Psoas muscle (tissue), 8 donors: Measurements from ENCODE around the gene C1orf174. TPM values are rescaled to one million over a fixed set of nuclear protein-coding genes. Genes with fewer than 3 reads are reported as not detected.

ENCODE experiments used
- ATAC-seq, 4 donors: fragments of 200-7000 bp; cut with Tn5 transposase; one replicate each; pipeline ENCODE4 v1.9.1; 2020; ENCODE audit warnings: moderate library complexity in 3 of 4, mild to moderate bottlenecking in 2 of 4
- DNase-seq, 2 donors: peaks; one replicate each; pipeline ENCODE4 v3.0.0-alpha.2; 2020
- H3K27ac ChIP-seq: fragments of 200-600 bp; one replicate; pipeline ENCODE4 v1.8.0; 2022
- H3K27me3 ChIP-seq, 3 donors: fragments of 200-600 bp in 1 of 3; one replicate each; pipeline versions ENCODE4 v1.6.1 to v1.8.0; 2013 to 2022; ENCODE audit warnings: low read length in 2 of 3, mild to moderate bottlenecking in 2 of 3, moderate library complexity in 1 of 3; ENCODE audit not compliant: insufficient read depth in 3 of 3
- H3K36me3 ChIP-seq, 2 donors: fragments of 200-600 bp in 1 of 2; one replicate each; pipeline versions ENCODE4 v1.6.1 to v1.8.0; 2013 to 2022; ENCODE audit warnings: low read depth in 1 of 2, mild to moderate bottlenecking in 1 of 2, moderate library complexity in 1 of 2; ENCODE audit not compliant: insufficient read depth in 1 of 2
- H3K4me1 ChIP-seq: fragments of 200-600 bp; one replicate; pipeline ENCODE4 v1.8.0; 2022
- H3K4me3 ChIP-seq: fragments of 200-600 bp; one replicate; pipeline ENCODE4 v1.8.0; 2022; ENCODE audit warnings: mild to moderate bottlenecking
- H3K9me3 ChIP-seq: fragments of 200-600 bp; one replicate; pipeline ENCODE4 v1.8.0; 2022
- CTCF ChIP-seq: fragments of 200-600 bp; IDR thresholded peaks from one replicate; pipeline ENCODE4 v1.8.0; 2022; ENCODE audit warnings: antibody characterized with exemption
- WGBS, 3 donors: extraction: QIAGEN DNeasy Blood & Tissue Kit; methylation state at CpG; one replicate each; pipeline versions ENCODE4 v1.1.6 to v1.1.7; 2013; 5-methylcytosine and 5-hydroxymethylcytosine counted together
- intact Hi-C, 2 donors: fragments of 100-400 bp; cut with DNase I; formaldehyde crosslinking; loops; one replicate each; pipeline versions ENCODE4 v1.11.0 to v1.14.2; 2022
- polyA plus RNA-seq, 3 donors: library from polyadenylated mRNA; stranded (reverse); fragments of 200-250 nt; gene quantifications; one replicate each; pipeline ENCODE4 v1.2.3, GENCODE V29; 2013
- total RNA-seq, 4 donors: library from RNA; stranded (reverse); fragmentation: NEBNext Ultra II Directional in 2 of 4; extraction: Animal tissue kit (Norgen Biotek cat#: 25700) in 2 of 4; gene quantifications; one replicate each; pipeline versions ENCODE4 v1.2.1 to v1.2.4, GENCODE V29; 2021 to 2023
- donor health status: healthy with polysubstance abuse.
- donor health status: DM: no; HTN: no; CAD: no; lungs with moderate emphysema.
- donor health status: Bipolar disorder and iron deficiency.
- donor health status: healthy.
- donor health status: DM: yes; HTN: yes; CAD: no.
- donor health status: DM: no; HTN: no; CAD: no.
- donor health status: DM: no; HTN: no; CAD: no.
- donor health status: DM: yes; HTN: yes; CAD: no.

The C1orf174 gene
- total and polyA plus RNA-seq, 7 donors, result 11.8 to 32.2 (median 14.6) TPM

- no peak for ATAC-seq
These were observed 14.8 kb upstream of the C1orf174 start for GRCh38 chr1:3914911-3915310.

DNA sequence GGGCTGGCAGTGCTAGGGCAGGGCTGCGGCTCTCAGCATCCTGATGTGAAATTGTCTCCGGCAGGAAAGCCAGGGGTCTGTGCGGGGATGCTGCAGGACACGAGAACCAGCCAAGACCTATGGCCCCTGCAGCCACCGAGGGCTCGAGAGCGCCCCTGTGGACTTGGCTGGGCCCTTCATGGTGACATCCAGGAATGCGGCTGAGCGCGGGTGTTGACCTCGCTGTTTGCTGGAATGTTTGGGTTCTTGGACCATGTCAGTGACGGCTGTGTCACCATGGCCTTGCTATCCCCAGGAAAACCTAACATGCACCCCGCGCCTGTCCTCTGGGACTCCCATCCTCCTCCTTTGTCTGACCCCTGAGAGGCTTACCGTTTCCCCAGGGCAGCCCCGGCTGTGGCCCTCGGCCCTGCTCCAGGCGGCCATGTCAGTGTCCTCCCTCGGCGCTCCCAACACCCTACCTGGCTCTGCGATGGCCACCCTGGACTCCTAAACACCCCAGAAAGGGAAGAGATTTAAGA lies 14.3 kb upstream of the C1orf174 start:
- 90 to 96% (median 94%) methylated on average over 21 of the region's 21 CpGs for WGBS, 3 donors
- Histone ChIP-seq H3K27me3 (peaks cover 0 to 15% (median 2%) of the 10 kb centered on the region in 3 donors), H3K9me3 (no peaks in the 10 kb centered on the region), H3K4me1 (no peaks in the 10 kb centered on the region), H3K4me3 (no peak overlapping the region), H3K27ac (no peak overlapping the region), H3K36me3 (no peaks in the 10 kb centered on the region)
- ATAC-seq (no peak), DNase-seq (no peak)
- intact Hi-C loops, result loop anchor here in 1 of 2 donors (10.0 kb wide), 1 partner anchor 1830 kb away; no protein-coding TSS in a partner anchor
- TF ChIP-seq CTCF, result no peak

More at GRCh38 chr1:3914911-3915310, 14.8 kb upstream of the C1orf174 start:
- no peaks in the 10 kb centered on the region for H3K36me3 ChIP-seq
- no peak for TF ChIP-seq CTCF
- H3K4me1 ChIP-seq, result no peaks in the 10 kb centered on the region
- peaks cover 0 to 11% (median 2%) of the 10 kb centered on the region in 3 donors for H3K27me3 ChIP-seq
- no peak for DNase-seq
- no peak overlapping the region for H3K27ac ChIP-seq
- intact Hi-C loops, result loop anchor here in 1 of 2 donors (10.0 kb wide), 1 partner anchor 1830 kb away; no protein-coding TSS in a partner anchor
- H3K9me3 ChIP-seq, result no peaks in the 10 kb centered on the region
- whole genome bisulfite sequencing, 3 donors, result 89 to 94% (median 91%) methylated on average over 14 of the region's 14 CpGs
- no peak overlapping the region for H3K4me3 ChIP-seq

DNA sequence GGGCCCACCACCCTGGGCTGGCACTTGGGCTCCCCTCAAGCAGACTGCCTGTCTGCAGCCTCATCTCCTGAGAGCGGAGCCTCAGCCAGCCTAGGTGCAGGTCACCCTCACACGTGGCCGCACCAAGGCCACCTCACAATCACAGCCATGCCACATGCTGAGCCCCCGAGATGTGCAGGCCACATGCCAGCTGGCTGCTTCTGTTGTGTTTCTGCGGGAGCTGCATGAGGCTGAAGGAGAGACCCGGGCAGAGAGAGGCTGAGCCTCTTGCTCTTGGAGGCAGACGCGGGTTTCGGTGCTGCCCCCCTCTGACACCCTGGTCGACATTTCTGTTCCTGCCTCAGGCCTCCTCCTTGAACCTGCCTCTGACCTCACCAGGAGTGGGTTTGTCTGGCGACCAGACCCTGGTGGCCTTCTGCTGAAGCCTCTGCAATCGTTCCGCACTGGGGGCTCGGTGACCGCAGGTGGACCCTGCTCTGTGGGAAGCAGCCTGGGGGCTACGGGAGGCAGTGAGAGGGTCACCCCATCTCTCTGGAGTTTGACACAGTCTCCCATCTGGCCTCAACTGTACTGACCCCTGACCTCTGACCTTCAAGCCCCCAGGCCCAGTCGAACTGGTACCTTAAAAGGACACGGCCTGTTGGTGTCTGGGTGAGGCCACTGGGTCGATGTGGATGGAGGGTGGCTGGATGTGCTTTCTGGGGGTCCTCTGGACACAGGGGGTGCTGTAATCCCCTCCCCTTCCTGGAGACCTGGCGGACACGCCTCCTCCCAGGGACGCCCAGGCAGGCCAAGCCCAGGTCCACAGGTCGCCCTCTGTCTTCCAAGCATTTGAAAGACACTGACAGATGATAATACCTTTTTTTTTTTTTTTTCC lies 13.0 kb upstream of the C1orf174 start:
- Histone ChIP-seq H3K9me3 (no peaks in the 10 kb centered on the region), H3K36me3 (no peaks in the 10 kb centered on the region), H3K27ac (no peak overlapping the region), H3K4me3 (no peak overlapping the region), H3K4me1 (no peaks in the 10 kb centered on the region), H3K27me3 (peaks cover 0 to 15% (median 0%) of the 10 kb centered on the region in 3 donors)
- ATAC-seq, result no peak
- intact Hi-C loops, result loop anchor here in 1 of 2 donors (10.0 kb wide), 1 partner anchor 1832 kb away; no protein-coding TSS in a partner anchor
- no peak for DNase-seq
- WGBS, 3 donors, result 86 to 93% (median 89%) methylated on average over 21 to 23 of the region's 23 CpGs
- no peak for TF ChIP-seq CTCF

- WGBS, 3 donors, result 89 to 92% (median 91%) methylated on average over 38 of the region's 38 CpGs
- H3K27ac ChIP-seq, result no peak overlapping the region
- peaks cover 0 to 15% (median 0%) of the 10 kb centered on the region in 3 donors for H3K27me3 ChIP-seq
- no peak overlapping the region for H3K4me3 ChIP-seq
- H3K9me3 ChIP-seq, result no peaks in the 10 kb centered on the region
- H3K36me3 ChIP-seq, result no peaks in the 10 kb centered on the region
- no peak for ATAC-seq
- no peak for TF ChIP-seq CTCF
- intact Hi-C loops, result loop anchor here in 1 of 2 donors (10.0 kb wide), 1 partner anchor 1833 kb away; no protein-coding TSS in a partner anchor
- DNase-seq, result no peak
- no peaks in the 10 kb centered on the region for H3K4me1 ChIP-seq
These were observed 12.1 kb upstream of the C1orf174 start for GRCh38 chr1:3911981-3912808.
